Thoracic aorta (tissue), 2 donors: Measurements from ENCODE around the gene GDF15. TPM values are rescaled to one million over a fixed set of nuclear protein-coding genes. Genes with fewer than 3 reads are reported as not detected.
A peak's percentile ranks its signal among the peaks of the same experiment; 100 is the strongest.

ENCODE experiments used
- ATAC-seq: fragments of 150-250 bp; one replicate; pipeline ENCODE4 v1.8.0; 2017; ENCODE audit warnings: low read depth; ENCODE audit not compliant: insufficient number of reproducible peaks, low FRiP score
- DNase-seq: peaks from one replicate; pipeline ENCODE4 v3.0.0-alpha.2; 2020; ENCODE audit warnings: low spot score
- H3K27ac ChIP-seq, 2 donors: fragments of 200-600 bp; sonication (generic); 1 replicate in 1 of 2; 2 replicates in 1 of 2; pipeline ENCODE4 v1.5.1; 2016; ENCODE audit warnings: mild to moderate bottlenecking in 2 of 2, moderate library complexity in 2 of 2
- H3K27me3 ChIP-seq: fragments of 200-600 bp; sonication (generic); replicated peaks from 2 replicates; pipeline ENCODE4 v1.6.0; 2016; ENCODE audit warnings: mild to moderate bottlenecking; ENCODE audit not compliant: insufficient read depth
- H3K36me3 ChIP-seq: fragments of 200-600 bp; sonication (generic); one replicate; pipeline ENCODE4 v1.5.1; 2016
- H3K4me1 ChIP-seq, 2 donors: fragments of 200-600 bp; sonication (generic); 1 replicate in 1 of 2; 2 replicates in 1 of 2; pipeline versions ENCODE4 v1.5.1 to v1.6.0; 2016; ENCODE audit warnings: low read depth in 2 of 2, mild to moderate bottlenecking in 1 of 2; ENCODE audit not compliant: control insufficient read depth in 1 of 2
- H3K4me3 ChIP-seq: fragments of 200-600 bp; sonication (generic); 2 replicates; pipeline ENCODE4 v1.5.1; 2016; ENCODE audit warnings: mild to moderate bottlenecking
- H3K9me3 ChIP-seq: fragments of 200-600 bp; sonication (generic); 2 replicates; pipeline ENCODE4 v1.5.1; 2016
- total RNA-seq, 2 donors: library from RNA; depleted of rRNA; stranded (reverse); fragments of >200 nt; gene quantifications; one replicate each; pipeline versions ENCODE4 v1.1.0 to v1.2.3, GENCODE V29; 2016
- TF ChIP-seq, protein P1 (sequence below): fragments of 200-600 bp; sonication (generic); IDR thresholded peaks from one replicate; pipeline ENCODE4 v1.5.1; 2019; ENCODE audit warnings: antibody characterized with exemption

Gene GDF15, protein sequence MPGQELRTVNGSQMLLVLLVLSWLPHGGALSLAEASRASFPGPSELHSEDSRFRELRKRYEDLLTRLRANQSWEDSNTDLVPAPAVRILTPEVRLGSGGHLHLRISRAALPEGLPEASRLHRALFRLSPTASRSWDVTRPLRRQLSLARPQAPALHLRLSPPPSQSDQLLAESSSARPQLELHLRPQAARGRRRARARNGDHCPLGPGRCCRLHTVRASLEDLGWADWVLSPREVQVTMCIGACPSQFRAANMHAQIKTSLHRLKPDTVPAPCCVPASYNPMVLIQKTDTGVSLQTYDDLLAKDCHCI
- 10 to 100 TPM in 1 of 2 donors, 1 to 10 TPM in 1; 2.3 to 25.5 TPM for total RNA-seq

DNA sequence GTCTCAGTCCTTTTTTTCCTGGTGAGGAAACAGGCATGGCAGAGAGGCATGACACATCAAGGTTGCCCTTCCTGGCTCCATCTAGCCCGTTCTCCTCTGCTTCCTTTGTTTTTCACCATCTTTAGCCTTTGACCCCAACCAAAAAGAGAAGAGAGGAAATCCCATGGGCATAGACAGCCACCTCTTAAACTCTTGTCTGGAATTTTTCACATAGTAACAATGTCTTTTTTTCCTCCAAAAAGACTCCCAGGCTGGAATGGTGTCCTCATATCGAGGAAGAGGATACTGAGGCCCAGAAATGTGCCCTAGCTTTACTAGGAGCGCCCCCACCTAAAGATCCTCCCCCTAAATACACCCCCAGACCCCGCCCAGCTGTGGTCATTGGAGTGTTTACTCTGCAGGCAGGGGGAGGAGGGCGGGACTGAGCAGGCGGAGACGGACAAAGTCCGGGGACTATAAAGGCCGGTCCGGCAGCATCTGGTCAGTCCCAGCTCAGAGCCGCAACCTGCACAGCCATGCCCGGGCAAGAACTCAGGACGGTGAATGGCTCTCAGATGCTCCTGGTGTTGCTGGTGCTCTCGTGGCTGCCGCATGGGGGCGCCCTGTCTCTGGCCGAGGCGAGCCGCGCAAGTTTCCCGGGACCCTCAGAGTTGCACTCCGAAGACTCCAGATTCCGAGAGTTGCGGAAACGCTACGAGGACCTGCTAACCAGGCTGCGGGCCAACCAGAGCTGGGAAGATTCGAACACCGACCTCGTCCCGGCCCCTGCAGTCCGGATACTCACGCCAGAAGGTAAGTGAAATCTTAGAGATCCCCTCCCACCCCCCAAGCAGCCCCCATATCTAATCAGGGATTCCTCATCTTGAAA is at the start of gene GDF15:
Gene GDF15 (plus strand): TSS at position 484 of the 868 bp plus-strand sequence. CDS start 32 bp downstream, at position 516.
- no peak for DNase-seq
- no peaks in the 10 kb centered on the region for H3K9me3 ChIP-seq

DNA sequence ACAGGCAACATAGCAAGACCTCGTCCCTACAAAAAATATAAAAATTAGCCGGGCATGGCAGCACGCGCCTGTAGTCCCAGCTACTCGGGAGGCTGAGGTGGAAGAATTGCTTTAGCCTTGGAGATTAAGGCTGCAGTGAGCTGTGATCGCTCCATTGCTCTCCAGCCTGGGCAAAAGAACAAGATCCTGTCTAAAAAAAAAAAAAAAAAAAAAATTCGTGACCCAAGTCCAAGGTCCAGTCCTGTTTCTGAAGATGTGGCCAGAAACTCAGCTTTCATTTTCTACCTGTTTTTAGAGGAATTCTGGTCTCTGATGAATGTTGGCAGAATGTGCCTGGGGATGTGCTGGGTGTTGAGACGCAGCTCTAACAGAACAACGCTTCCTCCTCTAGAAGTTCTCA is 47.4 kb upstream of the GDF15 start:
- Histone ChIP-seq H3K9me3 (no peaks in the 10 kb centered on the region), H3K27ac (no peak overlapping the region), H3K36me3 (no peaks in the 10 kb centered on the region), H3K27me3 (no peaks in the 10 kb centered on the region), H3K4me3 (no peak overlapping the region), H3K4me1 (peaks cover 10 to 17% of the 10 kb centered on the region in 2 donors)
- TF ChIP-seq, protein P1, sequence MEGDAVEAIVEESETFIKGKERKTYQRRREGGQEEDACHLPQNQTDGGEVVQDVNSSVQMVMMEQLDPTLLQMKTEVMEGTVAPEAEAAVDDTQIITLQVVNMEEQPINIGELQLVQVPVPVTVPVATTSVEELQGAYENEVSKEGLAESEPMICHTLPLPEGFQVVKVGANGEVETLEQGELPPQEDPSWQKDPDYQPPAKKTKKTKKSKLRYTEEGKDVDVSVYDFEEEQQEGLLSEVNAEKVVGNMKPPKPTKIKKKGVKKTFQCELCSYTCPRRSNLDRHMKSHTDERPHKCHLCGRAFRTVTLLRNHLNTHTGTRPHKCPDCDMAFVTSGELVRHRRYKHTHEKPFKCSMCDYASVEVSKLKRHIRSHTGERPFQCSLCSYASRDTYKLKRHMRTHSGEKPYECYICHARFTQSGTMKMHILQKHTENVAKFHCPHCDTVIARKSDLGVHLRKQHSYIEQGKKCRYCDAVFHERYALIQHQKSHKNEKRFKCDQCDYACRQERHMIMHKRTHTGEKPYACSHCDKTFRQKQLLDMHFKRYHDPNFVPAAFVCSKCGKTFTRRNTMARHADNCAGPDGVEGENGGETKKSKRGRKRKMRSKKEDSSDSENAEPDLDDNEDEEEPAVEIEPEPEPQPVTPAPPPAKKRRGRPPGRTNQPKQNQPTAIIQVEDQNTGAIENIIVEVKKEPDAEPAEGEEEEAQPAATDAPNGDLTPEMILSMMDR, result no peak
- no peak for ATAC-seq
- DNase-seq, result no peak

More for the DNA sequence above, at the start of gene GDF15:
- TF ChIP-seq, protein P1, result peak; percentile 33
- Histone ChIP-seq H3K4me1 (peaks cover 3 to 25% of the 10 kb centered on the region in 2 donors), H3K36me3 (no peaks in the 10 kb centered on the region), H3K4me3 (peak within 1 kb of the TSS; percentile 41), H3K27ac (no peak within 1 kb of the TSS), H3K27me3 (no peaks in the 10 kb centered on the region)
- no peak for ATAC-seq

DNA sequence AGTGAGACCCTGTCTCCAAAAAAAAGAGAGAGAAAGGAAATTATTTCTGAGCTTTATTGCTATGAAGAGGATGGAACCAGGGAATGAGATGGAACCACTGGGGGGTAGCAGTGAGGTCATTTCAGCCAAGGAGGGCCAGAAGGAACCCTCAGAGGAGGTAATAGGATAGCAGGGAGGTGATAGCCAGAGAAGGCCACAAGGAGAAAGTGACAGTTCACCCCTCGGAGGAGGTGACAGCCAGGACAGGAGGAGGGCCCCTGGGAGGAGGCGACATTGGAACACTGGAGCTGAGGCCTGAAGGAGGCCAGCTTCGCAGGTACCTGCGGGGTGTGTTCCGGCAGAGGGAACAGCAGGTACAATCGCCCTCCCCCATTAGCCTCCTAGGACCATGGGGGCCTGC is 46.2 kb upstream of the GDF15 start:
- Histone ChIP-seq H3K27me3 (no peaks in the 10 kb centered on the region), H3K27ac (no peak overlapping the region), H3K36me3 (no peaks in the 10 kb centered on the region), H3K4me3 (peak overlapping the region; percentile 87), H3K9me3 (no peaks in the 10 kb centered on the region), H3K4me1 (peaks cover 10 to 17% of the 10 kb centered on the region in 2 donors)
- no peak for ATAC-seq
- TF ChIP-seq, protein P1, result no peak
- DNase-seq, result no peak

DNA sequence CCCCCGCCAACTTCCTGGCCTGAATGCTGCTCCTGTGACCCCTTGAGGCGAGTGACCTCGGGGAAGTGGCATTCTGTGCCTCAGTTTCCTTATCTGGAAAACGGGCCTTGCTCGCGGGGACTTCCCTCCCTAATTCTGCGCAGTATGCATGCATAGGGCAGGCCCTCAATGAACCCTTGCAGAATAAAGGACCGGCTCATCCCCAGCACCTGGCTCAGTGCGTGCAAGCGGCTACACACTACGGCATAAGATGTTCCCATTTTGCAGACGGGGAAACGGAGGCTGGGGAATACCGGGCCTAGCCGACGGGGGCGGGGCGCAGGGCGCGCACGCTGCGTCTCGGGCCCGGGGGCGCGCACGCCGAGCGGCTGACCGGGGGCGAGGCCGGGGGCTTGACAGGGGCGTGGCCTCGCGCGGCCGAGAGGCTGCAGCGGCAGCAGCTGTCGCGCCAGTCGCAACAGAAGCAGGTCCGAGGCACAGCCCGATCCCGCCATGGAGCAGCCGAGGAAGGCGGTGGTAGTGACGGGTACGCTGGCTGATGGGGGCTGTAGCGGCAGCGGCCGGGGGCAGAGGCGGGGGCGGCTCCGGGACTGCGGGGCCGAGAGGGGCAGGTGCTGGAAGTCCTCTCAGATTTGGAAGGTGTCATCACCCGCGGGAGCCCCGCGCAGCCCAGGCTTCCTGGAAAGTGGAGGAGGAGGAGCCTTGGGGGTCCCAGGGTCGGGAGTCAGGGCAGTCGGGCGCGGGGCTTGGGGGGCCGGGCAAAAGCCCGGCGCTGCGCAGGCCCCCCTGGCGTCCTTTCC is 45.6 kb upstream of the GDF15 start, which contains the start of gene PGPEP1:
Gene PGPEP1 (plus strand): TSS at position 409 of the 800 bp plus-strand sequence. CDS start 84 bp downstream, at position 493.
- no peaks in the 10 kb centered on the region for H3K27me3 ChIP-seq

More for the DNA sequence above, 45.6 kb upstream of the GDF15 start, which contains the start of gene PGPEP1:
- Histone ChIP-seq H3K4me3 (peak within 1 kb of the TSS; percentile 87), H3K4me1 (peaks cover 10 to 17% of the 10 kb centered on the region in 2 donors), H3K9me3 (no peaks in the 10 kb centered on the region), H3K27ac (peak within 1 kb of the TSS; percentile 71 to 76), H3K36me3 (no peaks in the 10 kb centered on the region)
- TF ChIP-seq, protein P1, result no peak
- ATAC-seq, result peak; percentile 4
- DNase-seq, result no peak
